ENCODE data around the gene OR13C8. TPM values are rescaled to one million over a fixed set of nuclear protein-coding genes. Genes with fewer than 3 reads are reported as not detected.

Gene OR13C8
- total and polyA plus RNA-seq, 2 of the 8 experiments (the other 6 are each of a cell fraction or from before 2014, with no cell fraction given): not detected

DNA sequence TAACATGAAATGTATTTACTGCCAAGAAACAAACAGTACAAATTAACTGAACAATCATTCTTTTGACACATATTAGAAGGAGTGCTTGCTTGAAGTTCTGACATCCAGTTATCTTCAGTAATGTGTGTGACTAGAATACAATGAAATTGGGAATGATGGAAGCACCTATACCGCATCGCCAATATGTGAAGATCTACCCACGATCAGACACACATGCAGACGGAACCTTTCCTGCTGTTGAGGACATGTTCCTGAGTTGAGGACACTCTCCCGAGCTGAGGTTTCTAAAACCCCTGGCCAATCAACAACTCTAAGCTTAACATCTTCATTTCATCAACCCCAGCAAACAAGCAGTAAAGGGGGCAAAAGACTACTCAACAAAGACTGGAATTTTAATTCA is 32.2 kb upstream of the OR13C8 start, which contains the start of gene OR13C3:
TSS of gene OR13C3 (minus strand) at position 101 of the 400 bp plus-strand sequence. CDS start 133 bp downstream, outside the sequence.
- Histone ChIP-seq H3K27ac (ENCODE audit: low read depth, low read length) (no peak within 1 kb of the TSS), H4K91ac (replicated peaks; ENCODE audit: insufficient read length, low read length) (no peak within 1 kb of the TSS), H3K4me3 (ENCODE audit: extremely low read depth in 1 of 4, insufficient read depth in 2 of 4, low read depth in 3 of 4, low read length in 4 of 4) (no peak within 1 kb of the TSS), H3K4ac (replicated peaks; ENCODE audit: insufficient read length, low read depth, low read length) (no peak within 1 kb of the TSS), H3K4me2 (ENCODE audit: insufficient read depth in 1 of 2, low read depth in 2 of 2, low read length in 2 of 2) (no peak within 1 kb of the TSS), H4K5ac (ENCODE audit: insufficient read length, low read depth, low read length) (no peak within 1 kb of the TSS), H3K36me3 (ENCODE audit: control insufficient read depth in 2 of 4, insufficient read depth in 4 of 4, low read length in 3 of 4) (no peaks in the 10 kb centered on the region), H4K20me1 (replicated peaks in 1 of 2; ENCODE audit: control insufficient read depth in 1 of 2, insufficient read depth in 2 of 2, low read length in 2 of 2) (no peaks in the 10 kb centered on the region), H3K79me1 (ENCODE audit: low read depth, low read length) (no peaks in the 10 kb centered on the region), H4K8ac (ENCODE audit: extremely low read depth, insufficient read depth, low read length) (no peak within 1 kb of the TSS), H2BK20ac (ENCODE audit: low read length) (no peak within 1 kb of the TSS), H3K4me1 (replicated peaks in 1 of 4; ENCODE audit: control insufficient read depth in 3 of 4, insufficient read depth in 4 of 4, low read length in 3 of 4) (no peaks in the 10 kb centered on the region; a peak in 1 of 7 replicates), H2AK5ac (ENCODE audit: low read depth, low read length) (no peak within 1 kb of the TSS), H2BK5ac (ENCODE audit: low read depth, low read length) (no peak within 1 kb of the TSS), H3K9me3 (ENCODE audit: insufficient read depth in 2 of 2, low read depth in 1 of 2, low read length in 1 of 2) (no peaks in the 10 kb centered on the region), H3K56ac (replicated peaks; ENCODE audit: insufficient read length, low read depth, low read length) (no peak within 1 kb of the TSS), H2BK120ac (replicated peaks; ENCODE audit: low read depth, low read length) (no peak within 1 kb of the TSS), H3K79me2 (ENCODE audit: control insufficient read depth in 1 of 2, insufficient read depth in 2 of 2, low read length in 2 of 2) (no peaks in the 10 kb centered on the region), H3K14ac (ENCODE audit: insufficient read length) (no peak within 1 kb of the TSS), H2BK12ac (ENCODE audit: low read depth, low read length) (no peak within 1 kb of the TSS), H3K27me3 (replicated peaks in 1 of 4; ENCODE audit: control insufficient read depth in 3 of 4, extremely low read depth in 1 of 4, insufficient read depth in 3 of 4, low read length in 3 of 4) (no peaks in the 10 kb centered on the region), H3K9ac (replicated peaks in 1 of 4; ENCODE audit: extremely low read depth in 1 of 4, low read depth in 3 of 4, low read length in 3 of 4) (no peak within 1 kb of the TSS), H3K18ac (ENCODE audit: extremely low read depth, low read length) (no peak within 1 kb of the TSS), H3K23me2 (ENCODE audit: low read depth, low read length) (peaks cover 2% of the 10 kb centered on the region; the same call in 1 of the 2 replicates), H3K23ac (ENCODE audit: insufficient read length) (no peak within 1 kb of the TSS), H2BK15ac (ENCODE audit: low read length) (no peak within 1 kb of the TSS), H2AFZ (ENCODE audit: low read length) (no peak within 1 kb of the TSS)
- WGBS, 2 experiments (ENCODE audit: extremely low coverage in 1 of 2, insufficient coverage in 1 of 2, insufficient read length in 1 of 2, insufficient replicate concordance in 2 of 2, low coverage in 1 of 2, low lambda C conversion rate in 2 of 2, missing lambda C conversion rate in 1 of 2): 89% methylated on average over 5 of the region's 5 CpGs; no CpG with 5 or more reads in 1 of the 2 experiments
- ChIA-PET POLR2A (ENCODE audit: partially characterized antibody) (no interaction called here), CTCF (ENCODE audit: partially characterized antibody) (no interaction called here)
- FAIRE-seq (no peak), DNase-seq (ENCODE audit: low read depth in 1 of 2, low spot score in 2 of 2) (no peak)
- TF ChIP-seq POLR2A (IDR thresholded peaks at IDR 0.05; ENCODE audit: control extremely low read depth in 1 of 2, low read depth in 2 of 2, low read length in 2 of 2) (no peak), TAF7 (optimal IDR thresholded peaks at IDR 0.05; ENCODE audit: borderline replicate concordance, low read depth, low read length) (no peak), RNF2 (IDR thresholded peaks at IDR 0.05; ENCODE audit: borderline replicate concordance, low read depth, low read length, missing control alignments, poor library complexity, severe bottlenecking) (no peak), POU5F1 (IDR thresholded peaks at IDR 0.05; ENCODE audit: low read depth, low read length) (no peak)
